Endothelial cell of umbilical vein (primary cell): ENCODE measurements around the gene GULP1. TPM values are rescaled to one million over a fixed set of nuclear protein-coding genes. Genes with fewer than 3 reads are reported as not detected.

Experiments used
- BruUV-seq: library from RNA; stranded (reverse); fragments of 400-500 nt; replicated peaks from 2 replicates; lab custom pipeline; 2021; lab: Mats Ljungman, UMichigan
- CTCF ChIA-PET: fragments of 300-600, 350-600 bp; sonication (Branson Sonifier 250); formaldehyde crosslinking; loops from one replicate; lab custom pipeline; 2021; ENCODE audit warnings: antibody characterized with exemption, inconsistent platforms; lab: Charles Lee
- POLR2A ChIA-PET: fragments of 300-600, 350-600 bp; sonication (Branson Sonifier 250); formaldehyde crosslinking; loops from one replicate; lab custom pipeline; 2021; ENCODE audit warnings: antibody characterized with exemption, inconsistent platforms; lab: Charles Lee
- DNase-seq: peaks from one replicate; pipeline ENCODE4 v3.0.0-alpha.2; 2011; ENCODE audit warnings: low read depth, low spot score
- FAIRE-seq: peaks from 2 replicates; lab custom pipeline; 2011; peaks lifted over from hg19 to GRCh38; lab: Jason Lieb, UNC
- H2AFZ ChIP-seq: 2 replicates; pipeline ENCODE4 v1.6.0; 2012; ENCODE audit warnings: low read depth, low read length, control low read depth, inconsistent platforms
- H3K27ac ChIP-seq: 2 replicates; pipeline ENCODE4 v1.5.1; 2011; ENCODE audit warnings: low read depth, mild to moderate bottlenecking, control low read depth, low read length, moderate library complexity; ENCODE audit not compliant: insufficient read depth
- H3K27me3 ChIP-seq, 2 experiments: 2 replicates each; pipeline versions ENCODE4 v1.6.0 to v1.6.1; 2011; ENCODE audit warnings: low read length in 2 of 2, mixed read lengths in 1 of 2; ENCODE audit not compliant: control insufficient read depth in 2 of 2, insufficient read depth in 2 of 2
- H3K36me3 ChIP-seq, 2 experiments: 2 replicates in 1 of 2; 3 replicates in 1 of 2; pipeline ENCODE4 v1.5.1; 2011; ENCODE audit warnings: low read length in 2 of 2, mild to moderate bottlenecking in 1 of 2, moderate library complexity in 1 of 2; ENCODE audit not compliant: control insufficient read depth in 2 of 2, insufficient read depth in 2 of 2; ENCODE audit errors: extremely low read depth in 1 of 2
- H3K4me1 ChIP-seq: 3 replicates; pipeline ENCODE4 v1.5.1; 2011; ENCODE audit warnings: mild to moderate bottlenecking, low read length; ENCODE audit not compliant: control insufficient read depth, insufficient read depth; ENCODE audit errors: extremely low read depth
- H3K4me2 ChIP-seq: 2 replicates; pipeline ENCODE4 v1.6.1; 2011; ENCODE audit warnings: low read length, control low read depth, mixed read lengths; ENCODE audit not compliant: insufficient read depth
- H3K4me3 ChIP-seq, 3 experiments: fragments of 200-600 bp in 1 of 3; sonication (generic), shearing (Covaris generic) in 1 of 3; replicated peaks in 1 of 3; 2 replicates each; pipeline ENCODE4 v1.5.1; 2011 to 2016; ENCODE audit warnings: control low read depth in 3 of 3, low read length in 3 of 3, mild to moderate bottlenecking in 2 of 3, inconsistent platforms in 1 of 3, low read depth in 1 of 3, moderate library complexity in 1 of 3; ENCODE audit not compliant: insufficient read depth in 1 of 3
- H3K79me2 ChIP-seq: 2 replicates; pipeline ENCODE4 v1.6.0; 2012; ENCODE audit warnings: low read length, inconsistent platforms; ENCODE audit not compliant: control insufficient read depth, insufficient read depth
- H3K9ac ChIP-seq: replicated peaks from 2 replicates; pipeline ENCODE3; 2011; ENCODE audit warnings: low read length, control low read depth; ENCODE audit not compliant: insufficient read depth; ENCODE audit errors: extremely low read depth
- H3K9me1 ChIP-seq: replicated peaks from 3 replicates; pipeline ENCODE4 v1.6.0; 2011; ENCODE audit warnings: mild to moderate bottlenecking, low read length; ENCODE audit not compliant: control insufficient read depth, insufficient read depth; ENCODE audit errors: extremely low read depth
- H3K9me3 ChIP-seq: replicated peaks from 2 replicates; pipeline ENCODE4 v1.5.1; 2012; ENCODE audit warnings: low read length, inconsistent platforms; ENCODE audit not compliant: control insufficient read depth, insufficient read depth
- H4K20me1 ChIP-seq: replicated peaks from 2 replicates; pipeline ENCODE3; 2011; ENCODE audit warnings: mild to moderate bottlenecking, low read length; ENCODE audit not compliant: control insufficient read depth, insufficient read depth; ENCODE audit errors: extremely low read depth
- CTCF ChIP-seq, 2 donors: IDR thresholded peaks; 1 replicate in 1 of 2; 2 replicates in 1 of 2; pipeline ENCODE4 v1.5.1; 2011; ENCODE audit warnings: low read length in 2 of 2, mild to moderate bottlenecking in 2 of 2, moderate library complexity in 2 of 2, control low read depth in 1 of 2, inconsistent platforms in 1 of 2, low read depth in 1 of 2; ENCODE audit not compliant: insufficient read depth in 1 of 2; ENCODE audit errors: extremely low read depth in 1 of 2
- EZH2 ChIP-seq: IDR thresholded peaks from 2 replicates; pipeline ENCODE4 v1.6.1; 2012; ENCODE audit warnings: borderline replicate concordance, low read depth, mild to moderate bottlenecking, moderate library complexity, low read length, inconsistent platforms; ENCODE audit not compliant: severe bottlenecking
- FOS ChIP-seq: IDR thresholded peaks from 2 replicates; pipeline ENCODE4 v1.6.1; 2011; ENCODE audit warnings: mild to moderate bottlenecking, low read length, moderate library complexity, borderline replicate concordance; ENCODE audit not compliant: insufficient read depth
- GATA2 ChIP-seq: IDR thresholded peaks from 2 replicates; pipeline ENCODE4 v1.7.0; 2011; ENCODE audit warnings: low read depth, mild to moderate bottlenecking, moderate library complexity, mixed read lengths, low read length; ENCODE audit not compliant: insufficient read length, insufficient read depth
- JUN ChIP-seq: IDR thresholded peaks from 2 replicates; pipeline ENCODE4 v1.6.1; 2011; ENCODE audit warnings: borderline replicate concordance, low read depth; ENCODE audit not compliant: insufficient read length, insufficient read depth
- MYC ChIP-seq: IDR thresholded peaks from one replicate; pipeline ENCODE4 v1.6.1; 2011; ENCODE audit warnings: mild to moderate bottlenecking, low read depth, low read length
- POLR2A ChIP-seq: IDR thresholded peaks from 2 replicates; pipeline ENCODE4 v1.6.1; 2012; ENCODE audit warnings: low read depth, mild to moderate bottlenecking, control low read depth, low read length
- POLR2AphosphoS5 ChIP-seq: IDR thresholded peaks from 2 replicates; pipeline ENCODE4 v1.6.1; 2012; ENCODE audit warnings: low read depth, mild to moderate bottlenecking, control low read depth, low read length, moderate library complexity; ENCODE audit not compliant: insufficient read depth
- dilution Hi-C: fragments of 300-500 bp; cut with MboI; formaldehyde crosslinking; loops from one replicate; pipeline ENCODE4 v1.15.0; 2019; ENCODE audit warnings: low sequenced_read_pairs; ENCODE audit not compliant: extremely low pct_ligation_motif_present
- intact Hi-C: fragments of 100-400 bp; cut with micrococcal nuclease; formaldehyde crosslinking; loops from one replicate; pipeline ENCODE4 v1.10.0; 2022
- polyA plus RNA-seq, 4 experiments: library from polyadenylated mRNA; depleted of rRNA in 3 of 4; stranded (reverse) in 3 of 4; unstranded in 1 of 4; fragments of >200 nt; gene quantifications; 2 replicates each; pipeline versions ENCODE4 v1.2.1 to v1.2.3, GENCODE V29; 2011 to 2012; ENCODE audit warnings: missing spikeins in 1 of 4
- total RNA-seq: library from RNA; stranded (reverse); gene quantifications from 2 replicates; pipeline ENCODE4 v1.2.3, GENCODE V29; 2021
- TF ChIP-seq, protein P1 (sequence below): IDR thresholded peaks from 2 replicates; pipeline ENCODE4 v1.6.1; 2011; ENCODE audit not compliant: insufficient read depth, insufficient read length

GULP1 gene
- total and polyA plus RNA-seq, 2 donors (not counting 3 experiments of a cell fraction or from before 2014, with no cell fraction given), result 24.4 to 53.8 TPM

GRCh38 chr2:188256420-188256819 is 35.3 kb upstream of the GULP1 start:
- ChIA-PET POLR2A (no interaction called here), CTCF (no interaction called here)
- intact Hi-C loops, result no loop called here
- Histone ChIP-seq H3K27ac (no peak overlapping the region), H3K4me3 (no peak overlapping the region), H3K79me2 (no peaks in the 10 kb centered on the region), H3K27me3 (no peaks in the 10 kb centered on the region), H3K4me2 (no peak overlapping the region), H3K9me3 (no peaks in the 10 kb centered on the region), H3K36me3 (no peaks in the 10 kb centered on the region), H3K9ac (no peak overlapping the region), H3K4me1 (no peaks in the 10 kb centered on the region), H2AFZ (no peak overlapping the region), H4K20me1 (no peaks in the 10 kb centered on the region), H3K9me1 (no peaks in the 10 kb centered on the region)
- dilution Hi-C loops, result no loop called here
- TF ChIP-seq MYC (no peak), CTCF (IDR thresholded peaks at IDR 0.05; ENCODE audit: extremely low read depth in 1 of 2, insufficient read depth in 1 of 2, low read depth in 1 of 2, low read length in 2 of 2) (no peak), JUN (no peak), POLR2AphosphoS5 (no peak), FOS (no peak), EZH2 (no peak), POLR2A (no peak), GATA2 (no peak)
- TF ChIP-seq, protein P1, sequence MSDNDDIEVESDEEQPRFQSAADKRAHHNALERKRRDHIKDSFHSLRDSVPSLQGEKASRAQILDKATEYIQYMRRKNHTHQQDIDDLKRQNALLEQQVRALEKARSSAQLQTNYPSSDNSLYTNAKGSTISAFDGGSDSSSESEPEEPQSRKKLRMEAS, result no peak
- no peak for DNase-seq
- no peak for FAIRE-seq
- no TSS peak for BruUV-seq
